Cardiac muscle cell (in vitro differentiated cells and primary cell): Measurements from ENCODE around the gene ZNF541. TPM values are rescaled to one million over a fixed set of nuclear protein-coding genes. Genes with fewer than 3 reads are reported as not detected.

Source experiments
- DNase-seq, 2 donors: peaks; one replicate each; pipeline versions ENCODE4 v3.0.0 to v3.0.0-alpha.2; 2010 to 2017; ENCODE audit warnings: low read depth in 1 of 2, low spot score in 1 of 2
- H3K27ac ChIP-seq: fragments of 200-600 bp; sonication (generic); 2 replicates; pipeline ENCODE4 v1.5.1; 2016
- H3K27me3 ChIP-seq: fragments of 200-600 bp; sonication (generic); 2 replicates; pipeline ENCODE4 v1.6.0; 2016; ENCODE audit warnings: control low read depth
- H3K36me3 ChIP-seq: fragments of 200-600 bp; sonication (generic); 2 replicates; pipeline ENCODE4 v1.5.1; 2016; ENCODE audit warnings: control low read depth
- H3K4me1 ChIP-seq: fragments of 200-600 bp; sonication (generic); 2 replicates; pipeline ENCODE4 v1.8.1; 2017; ENCODE audit warnings: low read depth, mild to moderate bottlenecking, mixed run types
- H3K4me3 ChIP-seq: fragments of 200-600 bp; sonication (generic); 2 replicates; pipeline ENCODE4 v1.5.1; 2016; ENCODE audit warnings: mild to moderate bottlenecking
- H3K9me3 ChIP-seq: fragments of 200-600 bp; sonication (generic); 2 replicates; pipeline ENCODE4 v1.5.1; 2017; ENCODE audit warnings: low read depth, mild to moderate bottlenecking, control low read depth
- polyA plus RNA-seq: library from polyadenylated mRNA; unstranded; fragments of >200 nt; fragmentation: Nextera tagmentation; extraction: Ambion mirVana; gene quantifications from 2 replicates; pipeline ENCODE4 v1.2.1, GENCODE V29; 2016
- total RNA-seq: library from RNA; depleted of rRNA; stranded (reverse); fragments of >200 nt; gene quantifications from 2 replicates; pipeline ENCODE4 v1.2.3, GENCODE V29; 2016
- TF ChIP-seq, protein P1 (sequence below): IDR thresholded peaks from 2 replicates; pipeline ENCODE4 v1.5.1; 2012; ENCODE audit warnings: low read depth, mild to moderate bottlenecking, low read length

The ZNF541 gene
- total and polyA plus RNA-seq, 2 experiments from 2014 or later, result not detected

- peaks cover 10% of the 10 kb centered on the region for H3K4me1 ChIP-seq
- TF ChIP-seq, protein P1, sequence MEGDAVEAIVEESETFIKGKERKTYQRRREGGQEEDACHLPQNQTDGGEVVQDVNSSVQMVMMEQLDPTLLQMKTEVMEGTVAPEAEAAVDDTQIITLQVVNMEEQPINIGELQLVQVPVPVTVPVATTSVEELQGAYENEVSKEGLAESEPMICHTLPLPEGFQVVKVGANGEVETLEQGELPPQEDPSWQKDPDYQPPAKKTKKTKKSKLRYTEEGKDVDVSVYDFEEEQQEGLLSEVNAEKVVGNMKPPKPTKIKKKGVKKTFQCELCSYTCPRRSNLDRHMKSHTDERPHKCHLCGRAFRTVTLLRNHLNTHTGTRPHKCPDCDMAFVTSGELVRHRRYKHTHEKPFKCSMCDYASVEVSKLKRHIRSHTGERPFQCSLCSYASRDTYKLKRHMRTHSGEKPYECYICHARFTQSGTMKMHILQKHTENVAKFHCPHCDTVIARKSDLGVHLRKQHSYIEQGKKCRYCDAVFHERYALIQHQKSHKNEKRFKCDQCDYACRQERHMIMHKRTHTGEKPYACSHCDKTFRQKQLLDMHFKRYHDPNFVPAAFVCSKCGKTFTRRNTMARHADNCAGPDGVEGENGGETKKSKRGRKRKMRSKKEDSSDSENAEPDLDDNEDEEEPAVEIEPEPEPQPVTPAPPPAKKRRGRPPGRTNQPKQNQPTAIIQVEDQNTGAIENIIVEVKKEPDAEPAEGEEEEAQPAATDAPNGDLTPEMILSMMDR, result no peak
- H3K9me3 ChIP-seq, result no peaks in the 10 kb centered on the region
- no peak overlapping the region for H3K4me3 ChIP-seq
- no peak for DNase-seq
- H3K36me3 ChIP-seq, result no peaks in the 10 kb centered on the region
- H3K27ac ChIP-seq, result no peak overlapping the region
- no peaks in the 10 kb centered on the region for H3K27me3 ChIP-seq
Measured at GRCh38 chr19:47544476-47544875, 28.5 kb downstream of the ZNF541 start.

DNA sequence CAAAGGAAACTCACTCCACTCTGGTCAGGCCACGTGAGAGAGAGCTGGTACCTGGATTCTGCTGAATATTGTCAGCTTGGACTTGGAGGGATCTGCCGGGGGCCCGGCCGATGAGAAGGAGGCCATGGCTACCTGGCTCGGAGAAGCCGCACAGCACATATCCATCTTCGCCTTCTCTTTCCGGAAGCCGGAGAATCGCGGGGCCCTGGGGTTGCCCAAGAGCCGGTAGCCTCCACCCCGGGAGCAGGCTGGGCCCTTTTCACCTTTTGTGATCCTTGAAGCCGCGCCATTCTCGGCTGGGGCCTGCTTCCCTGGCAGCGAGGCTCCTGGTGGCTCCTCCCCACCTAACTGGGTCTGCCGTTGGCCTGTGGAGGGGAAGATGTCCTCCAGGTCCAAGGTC, 28.9 kb downstream of the ZNF541 start:
- Histone ChIP-seq H3K4me3 (no peak overlapping the region), H3K36me3 (no peaks in the 10 kb centered on the region), H3K4me1 (peaks cover 10% of the 10 kb centered on the region), H3K27ac (no peak overlapping the region), H3K9me3 (no peaks in the 10 kb centered on the region), H3K27me3 (no peaks in the 10 kb centered on the region)
- TF ChIP-seq, protein P1, result no peak
- DNase-seq, result no peak

DNA sequence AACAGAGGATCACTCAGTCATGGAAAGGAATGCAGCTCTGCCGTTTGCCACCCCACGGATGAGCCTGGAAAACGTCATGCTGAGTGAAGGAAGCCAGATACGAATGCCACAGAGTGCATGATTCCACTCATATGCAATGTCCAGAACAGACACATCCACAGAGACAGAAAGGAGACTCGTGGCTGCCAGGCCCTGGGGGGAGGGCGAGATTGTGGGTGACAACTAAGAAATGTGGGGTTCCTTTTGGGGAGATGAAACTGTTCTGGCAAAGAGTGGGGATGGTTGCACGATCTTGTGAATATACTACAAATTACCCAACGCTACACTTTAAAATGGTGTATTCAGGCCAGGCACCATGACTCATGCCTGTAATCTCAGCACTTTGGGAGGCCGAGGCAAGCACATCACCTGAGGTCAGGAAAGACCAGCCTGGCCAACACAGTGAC, 30.9 kb downstream of the ZNF541 start:
- TF ChIP-seq, protein P1, result no peak
- H3K27me3 ChIP-seq, result no peaks in the 10 kb centered on the region
- H3K27ac ChIP-seq, result peak overlapping the region; percentile 90
- H3K36me3 ChIP-seq, result no peaks in the 10 kb centered on the region
- DNase-seq, result peak; percentile 72 to 79
- no peaks in the 10 kb centered on the region for H3K9me3 ChIP-seq
- H3K4me3 ChIP-seq, result no peak overlapping the region
- peaks cover 10% of the 10 kb centered on the region for H3K4me1 ChIP-seq

DNA sequence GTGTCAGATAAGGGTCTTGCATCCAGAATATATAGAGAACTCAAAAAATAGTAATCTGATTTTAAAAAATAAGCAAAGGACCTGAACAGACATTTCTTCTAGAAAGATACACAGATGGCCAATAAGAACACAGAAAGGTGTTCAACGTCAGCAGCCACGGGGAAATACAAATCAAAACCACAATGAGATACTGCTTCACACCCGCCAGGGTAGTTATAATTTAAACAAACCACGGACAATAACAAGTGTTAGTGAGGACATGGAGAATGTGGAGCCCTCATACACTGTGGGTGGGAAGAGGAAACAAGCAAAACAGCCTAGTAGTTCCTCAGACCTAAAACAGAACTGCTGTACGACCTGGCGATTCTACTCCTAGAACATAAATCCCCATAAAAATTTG, 31.4 kb downstream of the ZNF541 start:
- H3K27me3 ChIP-seq, result no peaks in the 10 kb centered on the region
- DNase-seq, result peak; percentile 3 to 40
- TF ChIP-seq, protein P1, result no peak
- peak overlapping the region; percentile 90 for H3K27ac ChIP-seq
- H3K36me3 ChIP-seq, result no peaks in the 10 kb centered on the region
- peaks cover 10% of the 10 kb centered on the region for H3K4me1 ChIP-seq
- no peaks in the 10 kb centered on the region for H3K9me3 ChIP-seq
- H3K4me3 ChIP-seq, result no peak overlapping the region

GRCh38 chr19:47540748-47541147, 32.2 kb downstream of the ZNF541 start:
- Histone ChIP-seq H3K4me3 (no peak overlapping the region), H3K27ac (no peak overlapping the region), H3K36me3 (no peaks in the 10 kb centered on the region), H3K9me3 (no peaks in the 10 kb centered on the region), H3K4me1 (peaks cover 10% of the 10 kb centered on the region), H3K27me3 (no peaks in the 10 kb centered on the region)
- TF ChIP-seq, protein P1, result peak; percentile 50
- DNase-seq, result peak; percentile 35 to 65
